ENCODE data around the gene PLEKHH1.

DNA sequence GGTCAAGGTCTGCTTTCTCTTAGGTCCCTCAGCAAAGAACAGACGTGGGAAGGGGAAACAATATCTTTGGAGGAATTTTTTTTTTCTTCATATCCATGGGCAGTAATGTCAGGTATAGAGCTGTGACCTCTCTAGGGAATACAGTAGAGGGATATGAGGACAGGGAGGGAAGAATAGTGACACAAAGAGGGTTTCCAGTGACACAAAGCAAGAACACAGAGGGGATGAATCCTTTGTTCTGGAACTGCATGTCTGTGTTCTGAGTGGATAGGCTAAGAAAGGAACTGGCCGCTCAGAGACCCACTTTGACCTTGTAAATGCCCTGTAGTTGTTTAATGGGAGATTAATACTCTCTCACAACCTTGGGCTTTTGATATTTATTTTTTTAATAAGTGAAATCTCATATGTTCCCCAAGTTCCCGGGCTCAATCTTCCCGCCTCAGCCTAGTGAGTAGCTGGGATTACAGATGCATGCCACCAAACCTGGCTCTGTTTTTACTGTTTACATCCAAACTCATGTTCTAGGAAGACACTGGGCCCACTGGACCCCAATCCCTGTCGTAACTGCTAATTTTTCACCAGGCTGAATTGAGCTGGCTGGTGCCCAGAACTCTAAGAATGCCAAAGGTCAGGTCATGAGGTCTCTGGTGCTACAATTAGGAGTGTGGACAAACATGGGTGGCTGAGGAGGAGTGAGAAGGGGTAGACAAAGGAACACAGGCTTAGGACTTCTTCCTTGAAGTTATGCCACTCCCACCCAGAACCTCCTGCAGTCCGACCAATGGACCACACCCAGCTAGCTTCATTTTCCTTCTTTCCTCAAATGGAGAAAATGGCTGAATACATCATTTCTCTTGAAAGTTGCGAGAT is 9.1 kb upstream of the PLEKHH1 start:
- TF ChIP-seq, protein P1, sequence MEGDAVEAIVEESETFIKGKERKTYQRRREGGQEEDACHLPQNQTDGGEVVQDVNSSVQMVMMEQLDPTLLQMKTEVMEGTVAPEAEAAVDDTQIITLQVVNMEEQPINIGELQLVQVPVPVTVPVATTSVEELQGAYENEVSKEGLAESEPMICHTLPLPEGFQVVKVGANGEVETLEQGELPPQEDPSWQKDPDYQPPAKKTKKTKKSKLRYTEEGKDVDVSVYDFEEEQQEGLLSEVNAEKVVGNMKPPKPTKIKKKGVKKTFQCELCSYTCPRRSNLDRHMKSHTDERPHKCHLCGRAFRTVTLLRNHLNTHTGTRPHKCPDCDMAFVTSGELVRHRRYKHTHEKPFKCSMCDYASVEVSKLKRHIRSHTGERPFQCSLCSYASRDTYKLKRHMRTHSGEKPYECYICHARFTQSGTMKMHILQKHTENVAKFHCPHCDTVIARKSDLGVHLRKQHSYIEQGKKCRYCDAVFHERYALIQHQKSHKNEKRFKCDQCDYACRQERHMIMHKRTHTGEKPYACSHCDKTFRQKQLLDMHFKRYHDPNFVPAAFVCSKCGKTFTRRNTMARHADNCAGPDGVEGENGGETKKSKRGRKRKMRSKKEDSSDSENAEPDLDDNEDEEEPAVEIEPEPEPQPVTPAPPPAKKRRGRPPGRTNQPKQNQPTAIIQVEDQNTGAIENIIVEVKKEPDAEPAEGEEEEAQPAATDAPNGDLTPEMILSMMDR (IDR thresholded peaks at IDR 0.05), result no peak
- TF ChIP-seq POLR2AphosphoS5 (IDR thresholded peaks at IDR 0.05) (no peak), POLR2A (IDR thresholded peaks at IDR 0.05) (no peak), EP300 (IDR thresholded peaks at IDR 0.05) (no peak)
